GM23338 (cell line): ENCODE results near the gene SHANK1.

Experiments
- CREB1 ChIP-seq: fragments of 250-450 bp; sonication (Bioruptor Pico); IDR thresholded peaks from 2 replicates; pipeline ENCODE4 v1.5.0; 2020; ENCODE audit warnings: low read depth, mild to moderate bottlenecking, moderate library complexity
- EZH2 ChIP-seq: fragments of 200-600 bp; sonication (generic); IDR thresholded peaks from one replicate; pipeline ENCODE4 v1.8.0; 2017; ENCODE audit warnings: antibody characterized with exemption, mild to moderate bottlenecking, low read depth; ENCODE audit not compliant: unreplicated experiment
- EZH2phosphoT487 ChIP-seq: fragments of 200-600 bp; sonication (generic); IDR thresholded peaks from one replicate; pipeline ENCODE4 v1.8.1; 2018; ENCODE audit warnings: antibody characterized with exemption; ENCODE audit not compliant: unreplicated experiment
- JUNB ChIP-seq: IDR thresholded peaks from one replicate; pipeline ENCODE4 v1.6.1; 2016; ENCODE audit warnings: antibody characterized with exemption; ENCODE audit not compliant: unreplicated experiment
- NANOG ChIP-seq: IDR thresholded peaks from 2 replicates; pipeline ENCODE4 v1.6.1; 2016; ENCODE audit warnings: antibody characterized with exemption, borderline replicate concordance
- POLR2AphosphoS5 ChIP-seq: IDR thresholded peaks from 2 replicates; pipeline ENCODE4 v1.6.1; 2016; ENCODE audit warnings: antibody characterized with exemption, low read depth
- ZNF331 ChIP-seq: fragments of 250-450 bp; sonication (Bioruptor Pico); IDR thresholded peaks from 2 replicates; pipeline ENCODE4 v1.5.0; 2020; ENCODE audit warnings: low read depth, mild to moderate bottlenecking, moderate library complexity
- TF ChIP-seq, protein P1 (sequence below), 2 experiments: fragments of 200-600 bp in 1 of 2; sonication (generic) in 1 of 2; conservative IDR thresholded peaks; 2 replicates each; pipeline versions ENCODE4 v1.5.1 to v1.6.1; 2016 to 2017; ENCODE audit warnings: antibody characterized with exemption in 2 of 2, low read depth in 2 of 2, mild to moderate bottlenecking in 2 of 2, moderate library complexity in 1 of 2
- TF ChIP-seq, protein P2 (sequence below): IDR thresholded peaks from one replicate; pipeline ENCODE4 v1.6.1; 2018; ENCODE audit warnings: antibody characterized with exemption; ENCODE audit not compliant: unreplicated experiment
- TF ChIP-seq, protein P3 (sequence below): IDR thresholded peaks from 2 replicates; pipeline ENCODE4 v1.6.1; 2016; ENCODE audit warnings: antibody characterized with exemption

DNA sequence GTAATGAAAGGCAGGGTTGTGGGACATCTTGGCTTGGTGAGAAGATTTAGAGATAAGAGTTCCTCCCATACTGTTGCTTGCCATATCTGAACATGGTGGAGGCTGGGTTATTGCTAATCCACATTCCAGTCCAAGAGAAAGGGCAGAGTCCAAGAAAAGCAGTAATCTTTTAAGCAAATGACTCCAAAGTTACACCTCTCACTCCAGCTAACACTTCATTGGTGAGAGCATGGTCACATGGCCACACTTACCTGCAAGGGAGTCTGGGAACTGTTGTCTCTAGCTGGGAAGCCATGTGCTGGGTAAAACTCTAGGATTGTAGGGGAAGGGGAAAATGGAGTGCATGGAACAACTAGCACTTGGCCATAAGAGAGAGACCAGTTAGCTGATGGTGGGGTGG, 64.7 kb downstream of the SHANK1 start:
- TF ChIP-seq ZNF331 (CRISPR knock-in tag) = no peak
- TF ChIP-seq, protein P1, sequence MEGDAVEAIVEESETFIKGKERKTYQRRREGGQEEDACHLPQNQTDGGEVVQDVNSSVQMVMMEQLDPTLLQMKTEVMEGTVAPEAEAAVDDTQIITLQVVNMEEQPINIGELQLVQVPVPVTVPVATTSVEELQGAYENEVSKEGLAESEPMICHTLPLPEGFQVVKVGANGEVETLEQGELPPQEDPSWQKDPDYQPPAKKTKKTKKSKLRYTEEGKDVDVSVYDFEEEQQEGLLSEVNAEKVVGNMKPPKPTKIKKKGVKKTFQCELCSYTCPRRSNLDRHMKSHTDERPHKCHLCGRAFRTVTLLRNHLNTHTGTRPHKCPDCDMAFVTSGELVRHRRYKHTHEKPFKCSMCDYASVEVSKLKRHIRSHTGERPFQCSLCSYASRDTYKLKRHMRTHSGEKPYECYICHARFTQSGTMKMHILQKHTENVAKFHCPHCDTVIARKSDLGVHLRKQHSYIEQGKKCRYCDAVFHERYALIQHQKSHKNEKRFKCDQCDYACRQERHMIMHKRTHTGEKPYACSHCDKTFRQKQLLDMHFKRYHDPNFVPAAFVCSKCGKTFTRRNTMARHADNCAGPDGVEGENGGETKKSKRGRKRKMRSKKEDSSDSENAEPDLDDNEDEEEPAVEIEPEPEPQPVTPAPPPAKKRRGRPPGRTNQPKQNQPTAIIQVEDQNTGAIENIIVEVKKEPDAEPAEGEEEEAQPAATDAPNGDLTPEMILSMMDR (conservative IDR thresholded peaks at IDR 0.05; ENCODE audit: low read depth in 2 of 2) = no peak
- no peak for TF ChIP-seq NANOG
- TF ChIP-seq EZH2phosphoT487 = no peak
- TF ChIP-seq, protein P2, sequence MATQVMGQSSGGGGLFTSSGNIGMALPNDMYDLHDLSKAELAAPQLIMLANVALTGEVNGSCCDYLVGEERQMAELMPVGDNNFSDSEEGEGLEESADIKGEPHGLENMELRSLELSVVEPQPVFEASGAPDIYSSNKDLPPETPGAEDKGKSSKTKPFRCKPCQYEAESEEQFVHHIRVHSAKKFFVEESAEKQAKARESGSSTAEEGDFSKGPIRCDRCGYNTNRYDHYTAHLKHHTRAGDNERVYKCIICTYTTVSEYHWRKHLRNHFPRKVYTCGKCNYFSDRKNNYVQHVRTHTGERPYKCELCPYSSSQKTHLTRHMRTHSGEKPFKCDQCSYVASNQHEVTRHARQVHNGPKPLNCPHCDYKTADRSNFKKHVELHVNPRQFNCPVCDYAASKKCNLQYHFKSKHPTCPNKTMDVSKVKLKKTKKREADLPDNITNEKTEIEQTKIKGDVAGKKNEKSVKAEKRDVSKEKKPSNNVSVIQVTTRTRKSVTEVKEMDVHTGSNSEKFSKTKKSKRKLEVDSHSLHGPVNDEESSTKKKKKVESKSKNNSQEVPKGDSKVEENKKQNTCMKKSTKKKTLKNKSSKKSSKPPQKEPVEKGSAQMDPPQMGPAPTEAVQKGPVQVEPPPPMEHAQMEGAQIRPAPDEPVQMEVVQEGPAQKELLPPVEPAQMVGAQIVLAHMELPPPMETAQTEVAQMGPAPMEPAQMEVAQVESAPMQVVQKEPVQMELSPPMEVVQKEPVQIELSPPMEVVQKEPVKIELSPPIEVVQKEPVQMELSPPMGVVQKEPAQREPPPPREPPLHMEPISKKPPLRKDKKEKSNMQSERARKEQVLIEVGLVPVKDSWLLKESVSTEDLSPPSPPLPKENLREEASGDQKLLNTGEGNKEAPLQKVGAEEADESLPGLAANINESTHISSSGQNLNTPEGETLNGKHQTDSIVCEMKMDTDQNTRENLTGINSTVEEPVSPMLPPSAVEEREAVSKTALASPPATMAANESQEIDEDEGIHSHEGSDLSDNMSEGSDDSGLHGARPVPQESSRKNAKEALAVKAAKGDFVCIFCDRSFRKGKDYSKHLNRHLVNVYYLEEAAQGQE = no peak
- no peak for TF ChIP-seq POLR2AphosphoS5
- no peak for TF ChIP-seq CREB1 (CRISPR knock-in tag)
- no peak for TF ChIP-seq EZH2
- TF ChIP-seq, protein P3, sequence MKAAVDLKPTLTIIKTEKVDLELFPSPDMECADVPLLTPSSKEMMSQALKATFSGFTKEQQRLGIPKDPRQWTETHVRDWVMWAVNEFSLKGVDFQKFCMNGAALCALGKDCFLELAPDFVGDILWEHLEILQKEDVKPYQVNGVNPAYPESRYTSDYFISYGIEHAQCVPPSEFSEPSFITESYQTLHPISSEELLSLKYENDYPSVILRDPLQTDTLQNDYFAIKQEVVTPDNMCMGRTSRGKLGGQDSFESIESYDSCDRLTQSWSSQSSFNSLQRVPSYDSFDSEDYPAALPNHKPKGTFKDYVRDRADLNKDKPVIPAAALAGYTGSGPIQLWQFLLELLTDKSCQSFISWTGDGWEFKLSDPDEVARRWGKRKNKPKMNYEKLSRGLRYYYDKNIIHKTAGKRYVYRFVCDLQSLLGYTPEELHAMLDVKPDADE = no peak
- no peak for TF ChIP-seq JUNB
